Keratinocyte (primary cell): ENCODE measurements around the gene RNU5D-1. TPM values are rescaled to one million over a fixed set of nuclear protein-coding genes. Genes with fewer than 3 reads are reported as not detected.

Experiments
- DNase-seq: peaks from one replicate; pipeline ENCODE4 v3.0.0-alpha.2; 2011; ENCODE audit warnings: low read depth, missing footprints, low spot score
- FAIRE-seq: peaks from 2 replicates; lab custom pipeline; 2011; peaks lifted over from hg19 to GRCh38; lab: Jason Lieb, UNC
- H2AFZ ChIP-seq: 2 replicates; pipeline ENCODE4 v1.6.0; 2012; ENCODE audit warnings: low read length, control low read depth, inconsistent platforms; ENCODE audit not compliant: control insufficient read depth
- H3K27ac ChIP-seq: 2 replicates; pipeline ENCODE4 v1.5.1; 2011; ENCODE audit warnings: low read length; ENCODE audit not compliant: control insufficient read depth, insufficient read depth
- H3K27me3 ChIP-seq: 3 replicates; pipeline ENCODE4 v1.6.0; 2011; ENCODE audit warnings: low read length; ENCODE audit not compliant: control insufficient read depth, insufficient read depth; ENCODE audit errors: extremely low read depth
- H3K36me3 ChIP-seq, 2 experiments: 2 replicates in 1 of 2; 3 replicates in 1 of 2; pipeline ENCODE4 v1.5.1; 2011; ENCODE audit warnings: low read length in 2 of 2, mild to moderate bottlenecking in 1 of 2; ENCODE audit not compliant: control insufficient read depth in 2 of 2, insufficient read depth in 2 of 2; ENCODE audit errors: extremely low read depth in 1 of 2
- H3K4me1 ChIP-seq: 3 replicates; pipeline ENCODE4 v1.5.1; 2011; ENCODE audit warnings: low read length; ENCODE audit not compliant: control insufficient read depth, insufficient read depth; ENCODE audit errors: extremely low read depth
- H3K4me2 ChIP-seq: 3 replicates; pipeline ENCODE4 v1.6.0; 2011; ENCODE audit warnings: low read depth, low read length; ENCODE audit not compliant: control insufficient read depth, insufficient read depth; ENCODE audit errors: extremely low read depth
- H3K4me3 ChIP-seq, 3 experiments: fragments of 200-600 bp in 1 of 3; sonication (generic) in 1 of 3; 2 replicates in 2 of 3; 3 replicates in 1 of 3; pipeline ENCODE4 v1.5.1; 2011 to 2016; ENCODE audit warnings: low read length in 3 of 3, mild to moderate bottlenecking in 3 of 3, control low read depth in 2 of 3, inconsistent platforms in 1 of 3, low read depth in 1 of 3, mixed read lengths in 1 of 3, mixed run types in 1 of 3, moderate library complexity in 1 of 3; ENCODE audit not compliant: control insufficient read depth in 2 of 3, insufficient read depth in 2 of 3; ENCODE audit errors: extremely low read depth in 1 of 3
- H3K79me2 ChIP-seq: 2 replicates; pipeline ENCODE4 v1.6.0; 2012; ENCODE audit warnings: low read length; ENCODE audit not compliant: control insufficient read depth, insufficient read depth
- H3K9ac ChIP-seq: 3 replicates; pipeline ENCODE4 v1.6.0; 2011; ENCODE audit warnings: low read length; ENCODE audit not compliant: control insufficient read depth, insufficient read depth; ENCODE audit errors: extremely low read depth
- H3K9me1 ChIP-seq: 3 replicates; pipeline ENCODE4 v1.6.0; 2011; ENCODE audit warnings: low read length; ENCODE audit not compliant: control insufficient read depth, insufficient read depth; ENCODE audit errors: extremely low read depth
- H3K9me3 ChIP-seq: 2 replicates; pipeline ENCODE4 v1.5.1; 2012; ENCODE audit warnings: low read depth, low read length; ENCODE audit not compliant: control insufficient read depth
- H4K20me1 ChIP-seq: 3 replicates; pipeline ENCODE4 v1.6.0; 2011; ENCODE audit warnings: low read length; ENCODE audit not compliant: control insufficient read depth, insufficient read depth; ENCODE audit errors: extremely low read depth
- EZH2 ChIP-seq: IDR thresholded peaks from one replicate; pipeline ENCODE4 v1.6.1; 2012; ENCODE audit warnings: inconsistent platforms, mild to moderate bottlenecking, low read length, moderate library complexity
- dilution Hi-C: fragments of 300-500 bp; cut with MboI; formaldehyde crosslinking; loops from one replicate; pipeline ENCODE4 v1.7.0; 2020; ENCODE audit warnings: low sequenced_read_pairs; ENCODE audit not compliant: extremely low pct_ligation_motif_present
- polyA plus RNA-seq, 5 experiments: library from polyadenylated mRNA; depleted of rRNA in 3 of 5; stranded (reverse) in 3 of 5; stranded (forward) in 1 of 5; unstranded in 1 of 5; fragments of >200 nt; gene quantifications; 1 replicate in 1 of 5; 2 replicates in 3 of 5; 3 replicates in 1 of 5; pipeline versions ENCODE4 v1.2.1 to v1.2.3, GENCODE V29; 2011 to 2012; ENCODE audit warnings: missing spikeins in 2 of 5, low read depth in 1 of 5, low replicate concordance in 1 of 5
- TF ChIP-seq, protein P1 (sequence below), 3 experiments: IDR thresholded peaks in 1 of 3; conservative IDR thresholded peaks in 1 of 3; optimal IDR thresholded peaks in 1 of 3; 2 replicates in 2 of 3; 3 replicates in 1 of 3; pipeline versions ENCODE3 to v1.5.1; 2011; ENCODE audit warnings: low read length in 3 of 3, mild to moderate bottlenecking in 3 of 3, moderate library complexity in 2 of 3, control low read depth in 1 of 3, inconsistent platforms in 1 of 3; ENCODE audit not compliant: insufficient read depth in 2 of 3; ENCODE audit errors: extremely low read depth in 1 of 3

RNU5D-1 gene
- polyA plus RNA-seq, 1 donor (not counting 4 experiments of a cell fraction or from before 2014, with no cell fraction given), result not detected

- no peak for TF ChIP-seq EZH2
- TF ChIP-seq, protein P1, sequence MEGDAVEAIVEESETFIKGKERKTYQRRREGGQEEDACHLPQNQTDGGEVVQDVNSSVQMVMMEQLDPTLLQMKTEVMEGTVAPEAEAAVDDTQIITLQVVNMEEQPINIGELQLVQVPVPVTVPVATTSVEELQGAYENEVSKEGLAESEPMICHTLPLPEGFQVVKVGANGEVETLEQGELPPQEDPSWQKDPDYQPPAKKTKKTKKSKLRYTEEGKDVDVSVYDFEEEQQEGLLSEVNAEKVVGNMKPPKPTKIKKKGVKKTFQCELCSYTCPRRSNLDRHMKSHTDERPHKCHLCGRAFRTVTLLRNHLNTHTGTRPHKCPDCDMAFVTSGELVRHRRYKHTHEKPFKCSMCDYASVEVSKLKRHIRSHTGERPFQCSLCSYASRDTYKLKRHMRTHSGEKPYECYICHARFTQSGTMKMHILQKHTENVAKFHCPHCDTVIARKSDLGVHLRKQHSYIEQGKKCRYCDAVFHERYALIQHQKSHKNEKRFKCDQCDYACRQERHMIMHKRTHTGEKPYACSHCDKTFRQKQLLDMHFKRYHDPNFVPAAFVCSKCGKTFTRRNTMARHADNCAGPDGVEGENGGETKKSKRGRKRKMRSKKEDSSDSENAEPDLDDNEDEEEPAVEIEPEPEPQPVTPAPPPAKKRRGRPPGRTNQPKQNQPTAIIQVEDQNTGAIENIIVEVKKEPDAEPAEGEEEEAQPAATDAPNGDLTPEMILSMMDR (optimal IDR thresholded peaks at IDR 0.05 in 1 of 3, IDR thresholded peaks at IDR 0.05 in 1 of 3, conservative IDR thresholded peaks at IDR 0.05 in 1 of 3; ENCODE audit: extremely low read depth in 1 of 3, insufficient read depth in 2 of 3, low read length in 3 of 3), result no peak
- no peak for DNase-seq
- dilution Hi-C loops, result no loop called here
These were observed 45.1 kb downstream of the RNU5D-1 start for GRCh38 chr1:44685881-44686280.

DNA sequence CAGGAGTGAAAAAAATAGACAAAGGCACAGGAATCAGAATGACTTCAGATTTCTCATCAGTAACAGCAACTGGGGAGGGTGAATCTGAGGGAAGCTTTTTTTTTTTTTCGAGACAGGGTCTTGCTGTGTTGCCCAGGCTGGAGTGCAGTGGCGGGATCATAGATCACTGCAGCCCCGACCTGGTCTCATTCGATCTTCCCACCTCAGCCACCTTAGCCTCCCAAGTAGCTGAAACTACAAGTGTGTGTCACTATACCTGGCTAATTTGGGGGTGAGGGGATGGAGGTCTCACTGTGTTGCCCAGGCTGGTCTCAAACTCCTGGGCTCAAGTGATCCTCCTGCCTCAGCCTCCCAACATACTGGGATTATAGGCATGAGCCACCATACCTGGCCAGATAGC, 45.8 kb downstream of the RNU5D-1 start:
- FAIRE-seq (no peak), DNase-seq (no peak)
- H3K36me3 ChIP-seq, result peaks cover 0 to 2% of the 10 kb centered on the region in 2 experiments
- dilution Hi-C loops, result no loop called here
- no peak overlapping the region for H3K4me2 ChIP-seq
- no peak overlapping the region for H3K4me3 ChIP-seq
- no peak overlapping the region for H3K27ac ChIP-seq
- no peak for TF ChIP-seq EZH2
- TF ChIP-seq, protein P1 (optimal IDR thresholded peaks at IDR 0.05 in 1 of 3, IDR thresholded peaks at IDR 0.05 in 1 of 3, conservative IDR thresholded peaks at IDR 0.05 in 1 of 3; ENCODE audit: extremely low read depth in 1 of 3, insufficient read depth in 2 of 3, low read length in 3 of 3), result no peak
- no peaks in the 10 kb centered on the region for H3K9me1 ChIP-seq
- no peaks in the 10 kb centered on the region for H3K79me2 ChIP-seq
- H3K9ac ChIP-seq, result no peak overlapping the region
- H3K27me3 ChIP-seq, result no peaks in the 10 kb centered on the region
- H4K20me1 ChIP-seq, result no peaks in the 10 kb centered on the region
- H3K9me3 ChIP-seq, result no peaks in the 10 kb centered on the region
- no peaks in the 10 kb centered on the region for H3K4me1 ChIP-seq
- H2AFZ ChIP-seq, result no peak overlapping the region

More at GRCh38 chr1:44685881-44686280, 45.1 kb downstream of the RNU5D-1 start:
- H3K9ac ChIP-seq, result no peak overlapping the region
- no peaks in the 10 kb centered on the region for H3K36me3 ChIP-seq
- H3K4me1 ChIP-seq, result no peaks in the 10 kb centered on the region
- no peak for FAIRE-seq
- no peak overlapping the region for H3K27ac ChIP-seq
- H3K27me3 ChIP-seq, result no peaks in the 10 kb centered on the region
- H3K9me1 ChIP-seq, result no peaks in the 10 kb centered on the region
- H4K20me1 ChIP-seq, result no peaks in the 10 kb centered on the region
- H2AFZ ChIP-seq, result no peak overlapping the region
- H3K9me3 ChIP-seq, result no peaks in the 10 kb centered on the region
- H3K4me3 ChIP-seq, result no peak overlapping the region
- no peaks in the 10 kb centered on the region for H3K79me2 ChIP-seq
- H3K4me2 ChIP-seq, result no peak overlapping the region
